CD4-positive, alpha-beta T cell treated with Interleukin-6 for 4 hours (primary cell): ENCODE measurements around the gene FGFRL1.

Source experiments
- DNase-seq: peaks from one replicate; pipeline ENCODE4 v3.0.0-alpha.2; 2020; ENCODE audit warnings: mixed read lengths

Gene FGFRL1

DNA sequence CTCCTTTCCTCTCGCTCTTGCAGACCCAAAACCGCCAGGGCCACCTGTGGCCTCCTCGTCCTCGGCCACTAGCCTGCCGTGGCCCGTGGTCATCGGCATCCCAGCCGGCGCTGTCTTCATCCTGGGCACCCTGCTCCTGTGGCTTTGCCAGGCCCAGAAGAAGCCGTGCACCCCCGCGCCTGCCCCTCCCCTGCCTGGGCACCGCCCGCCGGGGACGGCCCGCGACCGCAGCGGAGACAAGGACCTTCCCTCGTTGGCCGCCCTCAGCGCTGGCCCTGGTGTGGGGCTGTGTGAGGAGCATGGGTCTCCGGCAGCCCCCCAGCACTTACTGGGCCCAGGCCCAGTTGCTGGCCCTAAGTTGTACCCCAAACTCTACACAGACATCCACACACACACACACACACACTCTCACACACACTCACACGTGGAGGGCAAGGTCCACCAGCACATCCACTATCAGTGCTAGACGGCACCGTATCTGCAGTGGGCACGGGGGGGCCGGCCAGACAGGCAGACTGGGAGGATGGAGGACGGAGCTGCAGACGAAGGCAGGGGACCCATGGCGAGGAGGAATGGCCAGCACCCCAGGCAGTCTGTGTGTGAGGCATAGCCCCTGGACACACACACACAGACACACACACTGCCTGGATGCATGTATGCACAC lies 13.6 kb downstream of the FGFRL1 start:
- DNase-seq: no peak

DNA sequence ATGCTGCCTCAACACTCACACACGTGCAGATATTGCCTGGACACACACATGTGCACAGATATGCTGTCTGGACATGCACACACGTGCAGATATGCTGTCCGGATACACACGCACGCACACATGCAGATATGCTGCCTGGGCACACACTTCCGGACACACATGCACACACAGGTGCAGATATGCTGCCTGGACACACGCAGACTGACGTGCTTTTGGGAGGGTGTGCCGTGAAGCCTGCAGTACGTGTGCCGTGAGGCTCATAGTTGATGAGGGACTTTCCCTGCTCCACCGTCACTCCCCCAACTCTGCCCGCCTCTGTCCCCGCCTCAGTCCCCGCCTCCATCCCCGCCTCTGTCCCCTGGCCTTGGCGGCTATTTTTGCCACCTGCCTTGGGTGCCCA lies 14.7 kb downstream of the FGFRL1 start:
- no peak for DNase-seq

DNA sequence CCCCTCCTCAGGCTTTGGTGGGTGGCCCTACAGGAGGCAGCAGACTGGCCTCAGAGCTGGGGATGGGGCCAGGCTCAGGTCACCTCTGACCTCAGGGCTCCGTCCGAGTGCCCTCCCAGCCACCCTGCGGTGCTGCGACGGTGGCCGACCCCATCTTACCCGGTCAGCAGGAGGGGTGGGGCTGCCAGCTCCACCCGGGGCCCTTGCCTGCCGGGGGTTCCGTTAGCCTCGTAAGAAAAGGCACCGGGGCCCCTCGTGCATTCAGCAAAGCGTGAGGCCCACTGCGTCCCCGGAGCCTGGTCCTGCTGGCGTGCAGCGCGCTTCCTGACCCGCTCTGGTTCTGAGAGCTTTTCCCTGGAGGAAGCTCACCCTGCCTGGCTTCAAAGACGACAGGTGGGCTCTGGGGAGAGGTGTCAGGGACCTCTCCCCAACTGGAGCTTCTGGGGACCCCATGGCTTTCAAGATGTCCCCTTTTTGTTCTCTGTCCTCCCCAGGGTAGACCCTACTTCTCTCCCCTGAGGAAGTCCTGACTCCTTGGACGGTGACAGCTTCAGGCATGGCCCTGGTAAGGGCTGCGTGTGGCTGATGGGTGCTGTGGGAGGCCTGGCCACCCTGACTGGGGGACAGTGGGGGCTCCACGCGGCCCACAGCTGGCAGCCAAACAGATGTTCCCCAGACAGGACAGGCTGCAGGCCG lies 15.9 kb downstream of the FGFRL1 start:
- DNase-seq: no peak

DNA sequence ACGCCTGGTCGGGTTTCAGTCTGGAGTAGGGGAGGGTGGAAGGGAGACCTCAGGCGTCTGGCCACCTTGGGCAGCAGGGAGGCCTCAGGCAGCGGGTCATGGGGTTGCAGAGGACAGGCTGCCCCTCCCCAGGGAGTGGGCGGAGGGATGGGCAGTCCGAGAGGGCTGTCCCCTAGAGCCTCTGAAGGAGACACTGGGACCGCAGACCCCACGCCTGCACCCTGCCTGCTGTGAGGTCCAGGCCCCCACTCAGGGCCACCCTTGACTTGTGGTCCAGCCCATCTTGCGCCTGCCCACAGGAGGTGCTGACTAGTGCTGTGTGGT lies 16.5 kb downstream of the FGFRL1 start:
- no peak for DNase-seq

DNA sequence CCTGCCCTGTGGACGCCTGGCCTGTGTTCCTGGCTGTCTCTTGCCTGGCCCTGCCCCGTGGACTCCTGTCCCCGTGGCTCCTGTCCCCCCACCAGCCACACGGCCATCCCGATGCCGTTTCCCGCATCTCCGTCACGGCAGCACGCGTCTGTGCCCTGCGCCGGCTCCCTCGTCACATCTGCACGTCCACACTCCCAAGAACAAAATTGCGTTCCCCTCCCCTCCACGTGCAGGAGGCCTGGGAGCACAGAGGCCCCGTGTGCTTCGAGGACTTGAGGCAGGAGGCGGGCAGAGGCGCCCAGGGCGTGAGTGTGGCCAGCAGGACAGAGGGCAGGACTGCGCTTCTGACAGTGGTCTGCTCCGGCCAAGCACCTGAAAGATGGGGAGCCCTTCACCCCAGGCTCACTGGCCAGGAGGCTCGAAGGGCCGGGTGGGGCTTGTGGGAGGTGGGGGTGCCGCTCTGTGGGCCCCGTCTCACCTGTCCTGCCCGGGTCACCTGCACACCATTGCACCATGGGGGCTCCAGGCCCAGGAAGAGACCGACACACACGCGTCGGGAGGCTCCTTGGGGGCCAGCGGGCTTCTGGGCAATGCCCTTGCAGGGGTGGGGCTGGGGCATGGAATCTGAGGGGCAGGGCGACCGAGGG lies 17.3 kb downstream of the FGFRL1 start:
- DNase-seq: no peak

DNA sequence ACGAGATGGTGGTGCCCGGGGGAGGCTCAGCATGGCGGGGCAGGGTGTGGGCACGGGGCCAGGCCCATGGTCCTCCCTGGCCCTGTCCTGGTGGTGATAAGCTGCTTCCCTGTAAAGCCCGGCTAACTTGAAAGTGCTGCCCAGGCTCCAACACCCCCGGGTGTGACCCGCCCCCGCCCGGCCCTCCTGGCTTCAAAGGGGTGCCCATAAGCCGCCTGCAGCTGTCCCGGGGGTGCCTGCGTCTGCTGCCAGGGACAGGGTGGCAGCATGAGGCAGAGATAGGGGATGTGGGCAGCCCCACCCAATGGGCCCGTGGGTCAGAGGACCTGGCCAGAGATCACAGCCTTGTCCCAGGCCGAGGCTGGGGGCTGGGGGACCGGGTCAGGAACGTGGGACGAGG lies 18.1 kb downstream of the FGFRL1 start:
- no peak for DNase-seq

DNA sequence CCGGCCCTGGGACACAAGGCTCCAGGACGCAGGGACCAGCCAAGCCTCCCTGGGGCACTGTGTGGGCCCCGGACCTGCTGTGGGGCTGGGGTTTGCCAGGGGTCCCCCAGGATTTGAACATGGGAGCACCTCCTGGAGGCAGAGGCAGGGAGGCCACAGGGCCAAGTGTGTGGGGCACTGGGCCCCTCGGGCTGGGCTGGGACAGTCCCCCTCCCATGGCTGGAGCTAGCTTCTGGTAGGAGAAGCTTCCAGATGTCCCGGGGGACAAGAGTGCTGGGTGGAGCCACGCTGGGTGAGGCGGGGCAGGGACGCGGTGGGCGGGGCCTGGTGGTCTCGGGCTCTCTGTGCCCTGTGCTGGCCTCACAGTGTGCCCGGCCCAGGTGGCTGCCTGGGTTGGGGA lies 18.6 kb downstream of the FGFRL1 start:
- DNase-seq: no peak

DNA sequence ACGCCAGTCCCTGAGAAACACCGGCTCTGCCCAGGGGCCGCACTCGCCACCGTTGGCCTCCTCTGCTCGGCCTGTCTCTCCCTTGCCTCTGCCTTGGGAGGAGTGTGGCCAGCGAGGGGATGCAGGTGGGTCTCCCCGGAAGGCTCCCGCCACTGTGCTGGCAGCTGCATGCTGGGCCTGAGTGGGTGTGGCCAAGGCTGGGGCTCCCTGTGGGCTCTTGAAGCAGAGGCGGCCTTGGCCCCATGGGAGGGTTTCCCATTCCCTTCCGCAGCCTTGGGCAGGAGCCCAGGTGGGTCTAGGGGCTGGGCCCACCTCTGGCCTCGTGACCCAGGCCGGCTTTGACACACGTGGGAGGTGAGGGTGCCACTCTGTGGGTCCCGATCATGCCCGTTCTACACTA lies 19.1 kb downstream of the FGFRL1 start:
- DNase-seq: no peak

DNA sequence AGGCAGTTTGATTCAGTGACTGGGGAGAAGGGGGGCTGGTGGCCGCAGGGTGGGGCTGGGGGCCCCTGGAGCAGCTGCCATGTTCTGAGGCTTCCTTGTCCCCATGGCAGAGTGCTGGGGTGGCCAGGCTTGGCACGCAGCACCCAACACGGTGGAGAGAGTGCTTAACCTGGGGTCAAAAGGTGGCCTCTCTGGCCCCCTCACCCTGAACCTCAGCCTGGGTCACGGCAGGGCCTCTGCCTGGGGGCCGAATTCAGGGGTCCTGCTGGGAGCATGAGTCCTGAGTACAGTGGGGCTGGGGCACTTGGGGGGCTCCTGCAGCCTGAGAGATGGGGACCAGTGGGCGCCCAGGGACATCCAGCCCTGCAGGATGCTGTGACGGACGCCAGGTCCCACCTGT lies 19.9 kb downstream of the FGFRL1 start:
- DNase-seq: no peak

DNA sequence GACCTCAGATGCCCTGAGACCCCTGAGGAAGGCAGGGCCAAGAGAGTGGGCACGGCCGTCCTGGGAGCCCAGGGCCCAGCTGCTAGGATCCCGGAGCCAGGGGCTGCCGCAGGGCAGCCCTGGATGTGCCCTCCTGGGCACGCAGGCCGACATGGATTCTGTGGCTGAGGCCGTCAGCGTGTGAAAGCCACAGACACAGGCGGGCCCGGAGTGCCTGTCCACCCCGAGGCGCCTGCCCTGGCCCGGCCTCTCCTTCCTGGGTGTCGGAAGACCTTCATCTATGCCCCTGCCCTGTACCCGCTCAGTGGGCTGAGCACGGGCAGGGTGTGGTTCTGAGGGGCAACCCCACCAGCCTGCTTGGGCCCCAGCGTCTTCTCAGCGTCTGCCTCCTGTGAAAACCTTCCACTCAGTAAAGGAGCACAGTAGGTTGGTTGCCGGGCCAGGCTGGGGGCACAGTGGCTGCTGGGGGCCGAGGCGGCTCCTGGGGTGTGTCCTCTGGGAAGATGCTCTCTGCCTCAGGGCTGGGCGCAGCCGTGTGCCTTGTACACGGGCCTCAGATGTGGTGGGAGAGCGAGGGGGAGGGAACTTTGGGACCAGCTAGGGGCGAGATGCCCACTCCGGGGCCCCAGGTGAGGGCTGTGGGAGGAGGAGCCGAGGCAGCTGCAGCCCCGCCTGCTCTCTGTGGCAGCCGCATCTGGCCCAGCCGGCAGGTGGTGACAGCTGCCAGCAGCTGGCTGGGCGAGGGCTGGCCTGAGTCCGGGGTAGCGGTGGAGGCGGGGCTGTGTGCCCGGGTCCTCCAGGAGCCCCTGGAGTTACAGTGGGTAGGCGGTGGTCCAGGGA lies 20.8 kb downstream of the FGFRL1 start:
- no peak for DNase-seq

DNA sequence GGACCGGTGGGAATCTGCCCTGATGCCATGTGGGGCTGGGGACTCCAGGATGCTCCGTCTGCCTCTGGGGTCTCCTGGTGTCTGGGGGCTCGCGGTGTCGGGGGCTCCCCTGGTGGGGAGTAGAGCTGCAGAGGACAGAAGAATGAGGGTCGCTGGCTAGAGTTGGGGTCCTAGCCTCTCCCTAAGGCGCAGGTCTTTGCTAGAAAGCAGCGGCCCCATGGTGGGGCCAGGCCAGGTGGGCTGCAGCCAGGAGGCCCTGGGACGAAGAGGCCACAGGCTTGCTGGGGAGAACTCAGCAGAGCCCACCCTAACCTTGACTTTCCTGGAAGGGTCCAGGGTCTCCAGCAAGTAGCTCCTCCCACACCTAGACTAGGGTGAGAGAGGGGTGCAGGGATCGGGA lies 21.4 kb downstream of the FGFRL1 start:
- no peak for DNase-seq

DNA sequence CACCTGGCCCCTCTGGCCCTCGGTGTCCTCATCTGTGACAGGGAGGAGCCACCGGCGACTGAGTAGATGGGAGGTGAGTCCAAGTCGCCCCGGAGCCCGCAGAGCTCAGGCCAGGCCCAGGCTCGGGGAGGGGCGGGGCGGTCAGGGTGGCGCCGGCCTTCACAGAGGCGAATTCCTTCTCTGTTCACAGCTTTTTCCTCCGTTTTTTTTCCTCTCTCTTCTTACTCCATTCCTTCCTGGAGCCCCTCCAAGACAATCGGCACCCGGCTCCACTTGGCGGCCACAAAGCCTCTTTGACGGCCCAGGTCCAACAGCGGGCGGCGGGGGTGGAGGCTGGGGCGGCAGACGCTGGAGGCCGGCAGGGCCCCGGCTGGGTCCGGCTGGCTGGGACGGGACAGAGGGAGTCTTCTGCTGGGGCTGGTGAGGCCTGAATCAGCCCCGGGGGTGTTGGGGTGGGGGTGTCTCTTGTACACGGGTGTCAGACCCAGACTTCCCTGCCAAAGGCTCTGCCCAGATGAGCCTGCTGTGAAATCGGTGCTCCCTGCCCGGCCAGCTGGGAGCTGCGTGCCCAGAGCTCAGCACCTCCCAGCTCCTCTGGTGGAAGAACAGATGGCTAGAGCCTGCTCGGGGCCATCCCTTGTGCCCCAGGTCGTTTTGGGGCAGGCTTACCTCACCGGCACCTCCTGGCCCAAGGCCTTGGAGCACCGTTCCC lies 22.6 kb downstream of the FGFRL1 start:
- DNase-seq: no peak

DNA sequence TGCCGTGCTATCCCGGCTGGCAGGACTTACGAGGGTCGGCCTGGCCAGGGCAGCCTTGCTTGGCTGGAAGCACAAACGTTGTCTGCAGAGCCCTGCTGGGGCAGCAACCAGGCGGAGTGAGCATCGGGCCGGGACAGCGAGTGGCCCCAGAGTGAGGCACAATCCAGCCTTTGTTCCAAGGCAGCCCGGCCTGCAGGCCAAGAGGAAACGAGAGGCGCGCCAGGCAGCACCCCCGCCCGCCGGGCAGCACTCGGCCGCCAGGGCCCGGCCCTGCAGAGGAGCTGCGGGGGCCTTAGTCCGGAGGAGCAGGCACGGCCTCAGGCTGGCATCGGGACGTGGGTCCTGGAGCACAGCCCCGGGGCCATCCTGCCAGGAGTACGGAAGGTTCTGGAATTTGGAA lies 24.1 kb downstream of the FGFRL1 start:
- no peak for DNase-seq

DNA sequence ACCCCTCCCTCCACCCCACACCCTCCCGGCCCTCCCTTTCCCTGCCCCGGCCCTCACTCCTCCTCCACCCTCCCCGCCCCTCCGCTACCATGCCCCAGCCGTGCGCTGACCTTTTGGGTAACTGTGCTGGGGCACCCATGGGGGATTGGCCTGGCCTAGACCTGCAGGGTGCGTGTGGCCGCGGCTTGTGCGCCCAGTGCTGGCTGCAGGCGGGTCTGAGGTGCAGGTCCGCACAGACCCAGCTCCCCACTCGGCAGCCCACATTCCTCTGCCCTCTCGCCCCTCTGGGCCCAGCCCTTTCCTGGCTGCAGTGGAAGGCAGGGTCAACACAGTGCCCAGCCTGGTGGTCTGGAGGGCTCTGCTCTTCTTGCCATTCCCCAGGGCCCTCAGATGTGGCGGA lies 24.7 kb downstream of the FGFRL1 start:
- no peak for DNase-seq

DNA sequence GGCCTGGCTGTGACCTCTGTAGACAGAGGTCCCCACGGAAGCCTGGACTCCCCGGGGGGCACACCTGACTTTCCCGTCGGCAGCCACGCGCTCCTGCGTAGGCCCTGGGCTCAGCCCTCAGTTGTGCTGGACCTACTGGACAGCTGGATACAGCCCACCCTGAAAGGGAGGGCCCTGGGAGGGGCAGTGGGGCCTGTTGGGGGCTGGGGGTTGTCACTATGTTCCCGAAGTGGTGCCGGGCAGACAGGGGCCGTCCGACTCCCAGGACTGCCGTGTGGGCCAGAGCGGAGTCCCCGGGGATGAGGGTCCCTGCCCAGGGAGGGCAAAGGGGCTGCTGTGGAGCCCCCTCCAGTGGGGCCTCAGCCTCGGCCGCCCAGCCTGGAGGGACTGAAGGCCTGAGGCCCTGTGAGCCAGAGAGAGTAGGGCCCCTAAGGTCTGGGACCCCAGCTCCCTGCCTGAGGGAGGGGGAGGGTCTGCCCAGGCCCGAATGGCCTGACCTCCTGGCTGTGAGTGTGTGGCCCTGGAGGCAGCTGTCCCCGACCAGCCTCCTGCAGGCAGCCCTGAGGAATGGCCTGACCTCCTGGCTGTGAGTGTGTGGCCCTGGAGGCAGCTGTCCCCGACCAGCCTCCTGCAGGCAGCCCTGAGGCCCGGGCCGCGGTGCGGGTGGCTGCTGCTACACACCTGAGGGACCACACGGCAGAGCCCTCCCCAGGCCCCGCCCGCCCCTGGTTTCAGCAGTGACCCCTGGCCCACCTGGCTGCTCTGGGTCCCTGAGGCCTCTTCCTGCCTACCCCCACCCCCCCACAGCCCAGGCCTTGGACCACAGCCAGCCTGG lies 25.8 kb downstream of the FGFRL1 start:
- no peak for DNase-seq

DNA sequence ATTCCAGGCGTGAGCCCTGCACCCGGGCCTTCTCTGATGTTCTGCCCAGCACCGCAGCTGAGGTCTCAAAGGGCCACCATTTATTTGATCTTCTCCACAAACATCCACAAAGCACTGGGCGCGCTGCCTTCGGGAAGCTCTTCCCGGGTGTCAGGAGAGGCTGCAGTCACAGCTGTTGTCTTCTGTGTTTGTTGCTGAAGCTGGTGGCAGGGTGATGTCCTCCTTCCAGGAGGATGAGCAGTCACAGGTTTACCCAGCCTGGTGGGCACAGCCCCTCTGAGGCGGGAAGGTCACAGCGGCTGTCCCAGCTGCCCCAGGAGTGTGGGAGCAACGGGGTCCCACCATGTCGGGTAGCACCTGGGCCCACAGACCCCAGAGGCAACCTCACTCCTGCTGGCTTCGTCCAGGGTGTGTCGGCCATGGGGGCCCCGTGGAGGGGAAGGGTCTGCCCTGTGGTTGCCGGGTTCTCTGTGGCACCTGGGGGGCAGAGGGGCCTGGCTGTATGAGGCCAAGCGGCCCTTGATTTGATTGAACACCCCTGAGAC lies 27.6 kb downstream of the FGFRL1 start:
- DNase-seq: no peak

DNA sequence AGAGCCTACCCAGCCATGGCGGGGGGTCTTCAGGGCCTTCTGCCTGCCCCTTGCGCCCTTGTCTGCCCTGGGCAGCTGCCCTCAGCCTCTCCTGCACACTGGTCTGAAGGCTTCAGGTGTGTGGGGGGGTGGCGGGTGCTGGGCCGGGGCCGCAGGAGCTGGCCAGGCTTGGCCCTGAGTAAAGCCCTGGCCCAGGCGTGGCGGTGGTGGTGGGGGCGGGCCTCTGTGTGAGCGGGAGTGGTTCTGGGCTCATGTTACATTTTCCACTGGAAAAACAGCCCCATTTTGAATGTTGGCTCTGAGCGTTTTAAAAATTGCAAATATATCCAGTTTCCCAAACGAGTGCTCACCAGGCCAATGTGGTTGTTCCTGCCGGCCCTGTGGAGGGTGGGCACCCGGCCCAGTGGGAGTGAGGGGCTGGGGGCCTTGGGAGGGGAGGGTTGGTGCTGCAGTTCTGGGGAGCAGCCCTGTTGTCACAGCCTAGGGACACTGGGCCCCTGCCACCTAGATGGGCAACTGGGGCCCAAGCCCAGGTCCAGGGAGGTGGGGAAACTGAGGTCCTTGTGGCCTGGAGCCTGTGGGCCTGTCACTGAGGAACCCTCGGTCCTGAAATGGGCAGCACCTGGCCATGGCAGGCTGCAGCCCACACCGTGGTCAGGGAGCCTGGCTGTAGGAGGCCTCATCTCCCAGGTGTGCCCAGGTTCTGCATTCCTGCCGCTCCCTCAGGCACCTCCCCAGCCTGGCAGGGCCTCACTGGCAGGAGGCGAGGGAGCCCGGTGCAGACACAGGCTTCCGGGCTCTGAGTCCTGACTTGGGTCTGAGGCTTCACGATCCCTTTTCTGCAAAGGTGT lies 28.3 kb downstream of the FGFRL1 start:
- DNase-seq: no peak

DNA sequence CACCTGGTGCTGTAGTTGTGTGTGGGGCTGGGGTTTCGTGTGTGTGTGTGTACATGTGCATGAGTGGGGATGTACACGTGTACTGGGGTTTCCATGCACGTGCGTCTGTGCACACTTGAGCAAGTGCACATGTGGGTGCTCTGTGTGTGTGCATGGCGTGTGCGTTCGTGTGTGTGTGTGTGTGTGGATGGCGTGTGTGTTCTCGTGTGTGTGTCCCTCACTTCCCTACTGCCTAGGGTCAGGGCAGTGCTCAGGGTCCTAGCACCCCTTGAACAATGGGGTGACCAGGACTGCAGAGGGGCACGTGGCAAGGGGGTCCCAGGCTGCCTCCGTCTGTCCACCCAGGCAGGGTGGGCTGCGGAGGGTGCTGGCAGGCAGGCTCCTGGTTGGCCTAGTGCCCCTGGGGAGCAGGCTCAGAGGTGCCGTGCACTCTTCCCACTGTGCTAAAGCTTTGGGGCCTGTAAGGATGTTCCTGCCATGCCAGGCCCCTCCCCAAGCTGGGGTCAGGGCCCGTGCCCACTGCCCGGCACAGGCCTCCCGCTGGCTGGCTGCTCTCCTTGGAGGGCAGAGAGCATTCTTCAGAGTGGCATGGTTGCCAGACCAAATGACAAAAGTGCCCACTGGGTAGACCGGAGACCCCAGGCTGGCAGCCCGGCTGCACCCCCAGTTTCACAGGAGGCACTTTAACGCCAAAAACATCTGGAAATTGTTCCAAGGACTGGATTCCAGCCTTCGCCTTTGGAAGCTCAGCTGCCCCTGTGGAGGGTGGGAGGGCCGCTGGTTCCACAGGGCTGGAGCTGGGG lies 29.1 kb downstream of the FGFRL1 start:
- DNase-seq: no peak

DNA sequence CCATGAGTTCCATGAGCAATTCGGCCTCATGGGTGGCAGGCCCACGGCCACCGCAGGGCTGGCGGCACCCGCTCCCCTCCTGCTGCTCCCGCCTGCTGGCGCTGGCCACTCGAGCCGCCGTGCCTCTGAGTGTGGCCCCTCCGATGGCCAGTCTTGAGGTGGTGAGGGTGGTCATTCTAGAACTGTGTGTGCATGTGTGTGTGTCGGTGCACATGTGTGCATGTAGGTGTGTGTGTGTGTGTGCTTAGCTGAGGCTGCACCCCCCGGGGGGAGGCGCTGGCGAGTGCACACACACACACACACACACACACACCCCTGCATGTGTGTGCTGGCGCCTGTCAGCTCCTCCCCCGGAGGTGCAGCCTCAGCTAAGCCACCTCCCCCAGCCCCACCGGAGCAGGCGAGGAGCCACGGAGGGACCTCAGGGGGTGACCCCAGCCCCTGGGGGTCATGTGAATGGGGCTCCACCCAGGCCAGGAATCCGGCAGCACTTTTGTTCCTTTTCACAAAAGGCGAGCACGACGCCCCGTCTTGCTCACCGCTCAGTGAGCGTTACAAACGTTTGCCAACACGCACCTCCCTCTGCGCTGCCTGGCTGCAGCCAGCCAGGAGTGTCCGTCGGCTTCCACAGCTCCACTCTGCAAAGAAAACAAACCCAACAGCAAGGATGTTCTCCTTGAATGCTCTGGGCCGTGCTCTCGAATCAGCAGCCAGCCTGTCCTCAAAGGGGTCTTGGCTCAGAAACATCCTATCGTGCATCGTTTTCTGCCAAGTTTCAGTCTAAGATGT lies 29.9 kb downstream of the FGFRL1 start:
- no peak for DNase-seq
